ENCODE data around the gene LCK. TPM values are rescaled to one million over a fixed set of nuclear protein-coding genes. Genes with fewer than 3 reads are reported as not detected.

Gene LCK
- total and polyA plus RNA-seq, 10 of the 15 experiments (the other 5 are each of a cell fraction or from before 2014, with no cell fraction given): 31.5 to 173 (median 119) TPM

DNA sequence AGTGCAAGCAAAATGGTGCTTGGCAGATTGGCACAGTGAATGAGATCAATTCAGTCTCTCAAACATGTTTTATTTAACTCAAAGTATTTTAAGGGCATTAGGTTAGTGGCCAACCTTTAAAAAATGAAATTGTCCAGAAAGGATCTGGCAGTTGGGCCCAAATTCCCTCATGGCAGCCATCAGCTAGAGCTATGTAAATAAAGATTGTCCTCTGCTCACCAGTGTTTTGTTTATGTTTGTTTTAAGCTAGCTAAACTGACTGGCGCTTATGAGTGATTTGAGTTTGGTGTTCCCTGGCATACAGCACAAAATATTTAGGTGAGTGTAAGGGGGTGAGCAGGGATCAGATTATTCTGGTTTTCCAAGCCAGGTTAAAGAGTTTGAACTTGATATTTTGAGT, 58.9 kb downstream of the LCK start:
- H3K4me2 ChIP-seq (ENCODE audit: control insufficient read depth, insufficient read depth): no peak overlapping the region
- no peak for TF ChIP-seq ZNF622 (IDR thresholded peaks at IDR 0.05)
- TF ChIP-seq, protein P1, sequence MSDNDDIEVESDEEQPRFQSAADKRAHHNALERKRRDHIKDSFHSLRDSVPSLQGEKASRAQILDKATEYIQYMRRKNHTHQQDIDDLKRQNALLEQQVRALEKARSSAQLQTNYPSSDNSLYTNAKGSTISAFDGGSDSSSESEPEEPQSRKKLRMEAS (IDR thresholded peaks at IDR 0.05; ENCODE audit: low read depth, low read length): no peak
- TF ChIP-seq, protein P2, sequence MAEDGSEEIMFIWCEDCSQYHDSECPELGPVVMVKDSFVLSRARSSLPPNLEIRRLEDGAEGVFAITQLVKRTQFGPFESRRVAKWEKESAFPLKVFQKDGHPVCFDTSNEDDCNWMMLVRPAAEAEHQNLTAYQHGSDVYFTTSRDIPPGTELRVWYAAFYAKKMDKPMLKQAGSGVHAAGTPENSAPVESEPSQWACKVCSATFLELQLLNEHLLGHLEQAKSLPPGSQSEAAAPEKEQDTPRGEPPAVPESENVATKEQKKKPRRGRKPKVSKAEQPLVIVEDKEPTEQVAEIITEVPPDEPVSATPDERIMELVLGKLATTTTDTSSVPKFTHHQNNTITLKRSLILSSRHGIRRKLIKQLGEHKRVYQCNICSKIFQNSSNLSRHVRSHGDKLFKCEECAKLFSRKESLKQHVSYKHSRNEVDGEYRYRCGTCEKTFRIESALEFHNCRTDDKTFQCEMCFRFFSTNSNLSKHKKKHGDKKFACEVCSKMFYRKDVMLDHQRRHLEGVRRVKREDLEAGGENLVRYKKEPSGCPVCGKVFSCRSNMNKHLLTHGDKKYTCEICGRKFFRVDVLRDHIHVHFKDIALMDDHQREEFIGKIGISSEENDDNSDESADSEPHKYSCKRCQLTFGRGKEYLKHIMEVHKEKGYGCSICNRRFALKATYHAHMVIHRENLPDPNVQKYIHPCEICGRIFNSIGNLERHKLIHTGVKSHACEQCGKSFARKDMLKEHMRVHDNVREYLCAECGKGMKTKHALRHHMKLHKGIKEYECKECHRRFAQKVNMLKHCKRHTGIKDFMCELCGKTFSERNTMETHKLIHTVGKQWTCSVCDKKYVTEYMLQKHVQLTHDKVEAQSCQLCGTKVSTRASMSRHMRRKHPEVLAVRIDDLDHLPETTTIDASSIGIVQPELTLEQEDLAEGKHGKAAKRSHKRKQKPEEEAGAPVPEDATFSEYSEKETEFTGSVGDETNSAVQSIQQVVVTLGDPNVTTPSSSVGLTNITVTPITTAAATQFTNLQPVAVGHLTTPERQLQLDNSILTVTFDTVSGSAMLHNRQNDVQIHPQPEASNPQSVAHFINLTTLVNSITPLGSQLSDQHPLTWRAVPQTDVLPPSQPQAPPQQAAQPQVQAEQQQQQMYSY (CRISPR knock-in tag; IDR thresholded peaks at IDR 0.05): no peak
- TF ChIP-seq SP1 (IDR thresholded peaks at IDR 0.05; ENCODE audit: low read depth, low read length): no peak
- TF ChIP-seq MYC (IDR thresholded peaks at IDR 0.05; ENCODE audit: insufficient read depth, insufficient read length, insufficient replicate concordance, low read length, severe bottlenecking): no peak
- TF ChIP-seq ESRRA (IDR thresholded peaks at IDR 0.05; ENCODE audit: low read length): no peak
- intact Hi-C loops (cut with micrococcal nuclease; ENCODE audit: unreplicated experiment): no loop called here
- no peaks in the 10 kb centered on the region for H3K27me3 ChIP-seq (replicated peaks in 1 of 2; ENCODE audit: control insufficient read depth in 2 of 2, insufficient read depth in 2 of 2, low read length in 1 of 2)
- H2AFZ ChIP-seq (ENCODE audit: control insufficient read depth, low read depth, low read length): no peak overlapping the region
- SMC1A ChIA-PET (ENCODE audit: uncharacterized antibody, unreplicated experiment): interaction anchor here (0.6 to 4.0 kb wide), 4 partner anchors 9 to 290 kb away, joined by 3 to 12 read pairs (median 4); no protein-coding TSS in a partner anchor
- WGBS (ENCODE audit: insufficient coverage, insufficient replicate concordance, low lambda C conversion rate, missing lambda C conversion rate): 100% methylated on average over 1 of the region's 1 CpG
- DNase-seq (ENCODE audit: low read depth, low spot score) (no peak), FAIRE-seq (no peak), ATAC-seq (no peak)
- CTCF ChIA-PET: interaction anchor here (1.1 to 2.1 kb wide), 2 partner anchors 23 to 94 kb away, joined by 3 to 6 read pairs; no protein-coding TSS in a partner anchor
- peaks cover 3% of the 10 kb centered on the region; the same call in 1 of the 2 replicates for H4K20me1 ChIP-seq (ENCODE audit: control insufficient read depth, insufficient read depth)
- peaks cover 80% of the 10 kb centered on the region for H3K79me2 ChIP-seq (ENCODE audit: control insufficient read depth, insufficient read depth, low read length)
- RAD21 ChIA-PET (ENCODE audit: unreplicated experiment): no interaction called here
- H3K4me3 ChIP-seq: no peak overlapping the region
- peaks cover 5% of the 10 kb centered on the region for H3K9me3 ChIP-seq (replicated peaks; ENCODE audit: control insufficient read depth, insufficient read depth, low read length)
- in situ Hi-C loops (cut with MboI): no loop called here
- POLR2A ChIA-PET: interaction anchor here (1.3 kb wide), 1 partner anchor 10 kb away, joined by 4 read pairs; no protein-coding TSS in a partner anchor
- no peak overlapping the region for H3K9ac ChIP-seq (ENCODE audit: control insufficient read depth, insufficient read depth, low read length)
- peaks cover 5 to 21% of the 10 kb centered on the region in 2 experiments for H3K36me3 ChIP-seq (ENCODE audit: control insufficient read depth in 2 of 2, insufficient read depth in 2 of 2, low read length in 1 of 2)
- no TSS peak for BruUV-seq (replicated peaks)
- H3K4me1 ChIP-seq (ENCODE audit: control insufficient read depth, insufficient read depth, low read length): peaks cover 14% of the 10 kb centered on the region
- H3K27ac ChIP-seq (ENCODE audit: control insufficient read depth, insufficient read depth): peak overlapping the region; percentile 6; the same call in 1 of the 2 replicates
